NB4 (cell line): ENCODE results near the gene ATN1.

ENCODE experiments used
- DNase-seq: peaks from one replicate; pipeline ENCODE4 v3.0.0; 2010; ENCODE audit warnings: low read depth
- H3K4me3 ChIP-seq: one replicate; pipeline ENCODE4 v1.5.1; 2011; ENCODE audit warnings: mild to moderate bottlenecking, low read depth, low read length, moderate library complexity
- CTCF ChIP-seq: IDR thresholded peaks from one replicate; pipeline ENCODE4 v1.5.1; 2012; ENCODE audit warnings: low read depth, low read length
- MAX ChIP-seq: IDR thresholded peaks from 2 replicates; pipeline ENCODE4 v1.6.1; 2011; ENCODE audit warnings: low read depth, low read length
- MYC ChIP-seq: IDR thresholded peaks from 2 replicates; pipeline ENCODE4 v1.6.1; 2011; ENCODE audit warnings: low read depth, low read length
- POLR2A ChIP-seq: IDR thresholded peaks from 2 replicates; pipeline ENCODE4 v1.6.1; 2011; ENCODE audit warnings: mild to moderate bottlenecking; ENCODE audit not compliant: insufficient read length; ENCODE audit errors: extremely low read depth

ATN1 gene

GRCh38 chr12:6946033-6946919, 18.5 kb downstream of the ATN1 start:
- H3K4me3 ChIP-seq, result no peak overlapping the region
- TF ChIP-seq POLR2A (no peak), MYC (no peak), CTCF (no peak), MAX (no peak)
- DNase-seq, result no peak

GRCh38 chr12:6946920-6947374, 19.2 kb downstream of the ATN1 start:
- no peak for TF ChIP-seq CTCF
- TF ChIP-seq MAX, result no peak
- TF ChIP-seq MYC, result no peak
- TF ChIP-seq POLR2A, result no peak
- DNase-seq, result no peak
- H3K4me3 ChIP-seq, result no peak overlapping the region

GRCh38 chr12:6947615-6948014, 19.9 kb downstream of the ATN1 start:
- DNase-seq, result no peak
- H3K4me3 ChIP-seq, result no peak overlapping the region
- no peak for TF ChIP-seq MAX
- TF ChIP-seq CTCF, result no peak
- no peak for TF ChIP-seq POLR2A

- H3K4me3 ChIP-seq, result no peak overlapping the region
- TF ChIP-seq MYC (peak; percentile 57), POLR2A (no peak), CTCF (peak; percentile 16), MAX (peak; percentile 67)
- no peak for DNase-seq
These were observed 21.3 kb downstream of the ATN1 start for GRCh38 chr12:6948873-6949594.

- DNase-seq, result peak; percentile 60
- TF ChIP-seq CTCF (peak; percentile 44), MYC (no peak)
- peak overlapping the region; percentile 79 for H3K4me3 ChIP-seq
These were observed 22.6 kb downstream of the ATN1 start for GRCh38 chr12:6950401-6950801.
